NCI-H460 (cell line): ENCODE results near the gene ITK. TPM values are rescaled to one million over a fixed set of nuclear protein-coding genes. Genes with fewer than 3 reads are reported as not detected.
A peak's percentile ranks its signal among the peaks of the same experiment; 100 is the strongest.
"Not testable (repeated sequence)": the region's sequence is repeated elsewhere in the genome, so short reads cannot be mapped to it uniquely, and the experiment has no call there.

Experiments used
- DNase-seq: peaks from one replicate; pipeline ENCODE4 v3.0.0-alpha.2; 2016; ENCODE audit warnings: low read depth; ENCODE audit errors: extremely low read depth
- total RNA-seq: library from RNA; depleted of rRNA; stranded (reverse); fragments of >200 nt; shearing (Covaris generic); gene quantifications from 2 replicates; pipeline ENCODE4 v1.2.3, GENCODE V29; 2014

The ITK gene
- total RNA-seq, 1 experiment from 2014 or later: 0.07 TPM

- no peak for DNase-seq
These were observed 55.8 kb downstream of the ITK start for GRCh38 chr5:157236423-157236822.

GRCh38 chr5:157241483-157241882 is 60.8 kb downstream of the ITK start:
- no peak for DNase-seq

GRCh38 chr5:157244704-157245103 is 64.1 kb downstream of the ITK start:
- not testable (repeated sequence) for DNase-seq

GRCh38 chr5:157245476-157245875 is 64.8 kb downstream of the ITK start:
- no peak for DNase-seq

- DNase-seq: no peak
These were observed 65.2 kb downstream of the ITK start for GRCh38 chr5:157245886-157246285.

GRCh38 chr5:157247267-157247666 is 66.6 kb downstream of the ITK start:
- no peak for DNase-seq

GRCh38 chr5:157248821-157249470 is 68.3 kb downstream of the ITK start:
- DNase-seq: no peak

- no peak for DNase-seq
These were observed 72.2 kb downstream of the ITK start for GRCh38 chr5:157252711-157253465.

- DNase-seq: peak; percentile 48
These were observed 72.9 kb downstream of the ITK start for GRCh38 chr5:157253547-157253946.

- DNase-seq: no peak
These were observed 77.8 kb downstream of the ITK start for GRCh38 chr5:157258450-157258849.

GRCh38 chr5:157259699-157260098 is 79.1 kb downstream of the ITK start:
- no peak for DNase-seq

GRCh38 chr5:157263496-157264090 is 83.0 kb downstream of the ITK start:
- no peak for DNase-seq

GRCh38 chr5:157265714-157266285 is 85.2 kb downstream of the ITK start, which contains the start of gene CYFIP2:
CYFIP2 (plus strand) TSS chr5:157266123; CDS start chr5:157285362, 19,239 bp downstream.
- peak; percentile 33 for DNase-seq

GRCh38 chr5:157266286-157267007 is 85.8 kb downstream of the ITK start:
- no peak for DNase-seq

GRCh38 chr5:157267025-157267424 is 86.4 kb downstream of the ITK start:
- no peak for DNase-seq

GRCh38 chr5:157267761-157268480 is 87.3 kb downstream of the ITK start:
- DNase-seq: no peak

GRCh38 chr5:157269165-157269671 is 88.6 kb downstream of the ITK start:
- DNase-seq: no peak

- DNase-seq: no peak
These were observed 89.2 kb downstream of the ITK start for GRCh38 chr5:157269761-157270272.

- DNase-seq: no peak
These were observed 90.1 kb downstream of the ITK start for GRCh38 chr5:157270771-157271170.
